HG03354 (cell line): Measurements from ENCODE around the gene MORN1.

Experiments
- ATAC-seq: cut with Tn5 transposase; IDR thresholded peaks from one replicate; pipeline ENCODE4 v1.9.1; 2021; ENCODE audit warnings: mild to moderate bottlenecking; ENCODE audit not compliant: unreplicated experiment, poor library complexity, severe bottlenecking

The MORN1 gene

GRCh38 chr1:2406451-2407041, 15.2 kb upstream of the MORN1 start:
- ATAC-seq = no peak

- ATAC-seq = no peak
These were observed 14.4 kb upstream of the MORN1 start for GRCh38 chr1:2405588-2406295.

- ATAC-seq = no peak
These were observed 13.6 kb upstream of the MORN1 start for GRCh38 chr1:2404890-2405511.

DNA sequence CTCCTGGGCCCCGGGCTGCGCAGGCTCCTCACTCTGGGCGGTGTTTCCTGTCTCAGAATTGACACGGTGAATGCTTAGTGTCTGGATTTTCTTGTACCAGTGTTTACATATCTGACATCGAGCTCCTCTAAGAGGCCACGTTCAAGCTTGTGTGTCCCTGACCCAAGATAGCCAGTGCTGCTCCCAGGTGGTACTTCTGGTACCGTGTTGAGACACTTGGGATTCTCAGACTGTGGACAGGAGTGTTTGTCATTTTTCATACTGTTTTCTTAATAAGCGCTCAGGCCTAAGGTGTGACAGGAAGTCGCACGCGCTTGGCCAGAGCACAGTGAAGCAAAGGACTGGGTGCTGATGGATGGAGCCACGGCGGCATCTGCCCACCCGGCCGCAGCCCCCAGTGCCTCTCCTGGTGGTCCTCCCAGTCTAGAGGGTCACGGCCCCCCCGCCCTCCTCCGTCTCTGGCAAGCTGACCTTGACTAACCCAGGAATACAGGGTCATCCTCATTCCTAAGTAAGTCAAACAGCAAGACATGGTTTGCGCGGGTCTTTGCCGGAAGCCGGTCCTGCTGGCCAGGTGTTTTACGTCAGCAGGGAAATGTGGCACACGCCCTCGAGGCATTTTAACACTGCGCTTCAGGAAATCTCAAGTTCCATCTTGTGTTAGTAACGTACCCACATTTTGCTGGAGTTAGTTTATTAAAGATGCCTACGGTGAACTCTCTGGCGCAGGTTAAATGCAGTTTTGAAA, 13.0 kb upstream of the MORN1 start:
- no peak for ATAC-seq

- ATAC-seq = no peak
These were observed 11.9 kb upstream of the MORN1 start for GRCh38 chr1:2403273-2403672.

GRCh38 chr1:2402420-2402819, 11.1 kb upstream of the MORN1 start:
- ATAC-seq = no peak

DNA sequence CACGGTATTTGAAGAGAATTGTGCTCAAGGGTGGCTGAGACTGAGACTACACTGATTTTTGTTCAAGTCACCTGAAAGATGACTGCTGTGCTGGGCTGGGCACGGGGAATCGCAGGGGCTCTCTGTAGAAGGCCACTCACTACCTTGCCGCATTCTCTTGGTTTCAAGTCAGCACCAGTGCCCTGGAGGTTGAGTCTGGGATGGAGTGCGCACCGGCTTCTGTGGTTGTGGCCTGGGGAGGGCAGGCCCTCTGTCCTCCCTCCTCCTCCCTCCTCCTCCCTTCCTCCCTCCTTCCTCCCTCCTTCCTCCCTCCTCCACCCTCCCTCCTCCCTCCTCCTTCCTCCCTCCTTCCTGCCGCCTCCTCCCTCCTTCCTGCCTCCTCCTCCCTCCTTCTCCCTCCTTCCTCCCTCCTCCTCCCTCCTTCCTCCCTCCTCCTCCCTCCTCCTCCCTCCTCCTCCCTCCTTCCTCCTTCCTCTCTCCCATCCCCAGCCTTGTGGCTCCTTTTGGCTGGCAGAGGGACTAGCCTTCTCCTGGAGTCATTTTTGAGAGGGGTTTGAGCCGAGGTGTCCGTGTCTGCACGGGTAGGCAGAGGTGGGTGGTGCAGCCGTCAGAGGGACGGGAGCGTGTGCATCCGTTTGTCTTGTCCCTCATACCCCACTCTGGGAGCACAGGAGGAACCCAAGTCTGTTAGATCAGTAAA, 9.7 kb upstream of the MORN1 start:
- no peak for ATAC-seq

DNA sequence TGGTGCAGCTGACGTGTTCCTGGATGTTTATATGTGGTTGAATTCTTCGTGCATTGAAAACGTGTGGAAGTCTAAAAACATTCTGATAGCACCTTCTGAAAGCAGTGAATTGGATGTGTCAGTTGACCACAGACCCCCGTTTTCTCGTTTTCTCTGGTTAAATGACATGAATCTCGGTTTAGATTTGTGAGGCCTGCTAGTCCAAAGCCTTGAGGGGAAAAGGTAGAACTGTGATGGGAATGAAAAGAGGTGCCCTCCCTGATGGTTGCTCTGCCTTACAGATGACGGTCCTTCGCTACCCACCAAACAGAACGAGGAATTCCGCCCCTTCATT, 9.2 kb upstream of the MORN1 start:
- ATAC-seq = no peak

- ATAC-seq = no peak
These were observed 8.7 kb upstream of the MORN1 start for GRCh38 chr1:2399890-2400575.

- ATAC-seq = no peak
These were observed 7.5 kb upstream of the MORN1 start for GRCh38 chr1:2398871-2399270.

DNA sequence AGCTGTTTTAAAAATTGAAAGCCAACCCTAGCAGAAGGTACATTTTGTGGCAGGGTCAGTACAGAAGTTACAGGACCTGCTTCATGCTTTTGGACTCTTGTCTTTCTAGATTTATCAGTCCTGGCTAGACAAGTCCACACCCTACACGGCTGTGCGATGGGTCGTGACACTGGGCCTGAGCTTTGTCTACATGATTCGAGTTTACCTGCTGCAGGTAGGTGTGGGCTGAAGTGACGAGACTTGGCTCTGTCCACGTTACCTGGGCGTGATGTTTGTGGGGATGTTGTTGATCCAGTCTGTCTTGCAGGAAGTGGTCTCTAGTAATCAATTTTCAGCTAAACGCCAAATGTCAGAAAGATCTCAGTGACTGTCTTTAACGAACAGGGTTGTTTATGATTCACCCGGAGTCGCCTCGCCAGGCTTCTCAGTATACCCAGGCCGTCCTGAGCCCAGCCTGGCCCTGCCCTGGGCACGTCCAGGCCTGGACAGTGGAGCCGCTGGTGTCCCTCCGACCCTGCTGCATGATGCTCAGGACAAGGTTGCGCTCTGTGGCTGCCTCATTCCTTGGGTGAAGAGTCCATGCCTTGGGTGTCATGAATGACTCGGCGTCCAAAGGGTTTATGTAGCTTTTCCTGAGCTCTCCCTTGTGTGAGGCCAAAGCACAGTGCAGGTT, 5.8 kb upstream of the MORN1 start:
- no peak for ATAC-seq

DNA sequence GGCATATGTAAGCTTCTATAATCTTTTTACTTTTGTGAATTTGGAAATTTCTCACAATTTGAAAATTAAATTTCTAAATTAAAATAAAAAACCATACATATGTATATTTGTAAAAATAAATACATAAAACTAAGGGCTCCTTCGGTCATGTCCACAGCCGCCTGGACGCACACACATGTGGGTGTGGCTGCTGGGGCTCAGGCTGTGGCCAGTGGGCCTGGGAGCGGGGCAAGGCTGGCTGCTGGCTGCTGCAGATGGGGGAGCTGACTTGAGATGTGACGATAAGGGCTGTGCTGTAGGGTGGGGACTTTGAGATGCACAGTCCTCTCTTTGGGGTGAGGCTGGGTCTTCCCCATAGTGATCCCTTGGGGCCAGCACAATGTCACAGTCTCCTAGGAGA, 5.1 kb upstream of the MORN1 start:
- no peak for ATAC-seq

DNA sequence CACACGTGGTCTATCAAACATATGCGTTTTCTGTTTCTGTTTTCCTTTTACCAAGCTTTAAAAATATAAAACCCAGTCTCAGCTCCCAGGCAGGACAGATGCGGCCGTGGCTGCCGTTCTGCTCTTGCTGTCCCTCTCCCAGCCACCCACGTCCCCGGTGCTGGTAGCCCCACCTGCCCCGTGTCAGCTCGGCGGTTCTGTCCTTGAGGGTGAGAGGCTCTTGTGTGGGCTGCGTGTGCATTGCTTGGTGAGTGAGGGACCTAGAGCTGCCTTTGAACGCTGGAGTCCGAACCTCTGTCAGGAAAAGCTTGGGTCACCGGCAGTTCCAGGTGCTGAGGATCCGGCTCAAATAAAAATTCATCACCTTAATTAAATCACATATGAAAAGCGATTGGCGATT, 4.7 kb upstream of the MORN1 start:
- ATAC-seq = no peak

- no peak for ATAC-seq
These were observed 3.9 kb upstream of the MORN1 start for GRCh38 chr1:2395245-2395644.

DNA sequence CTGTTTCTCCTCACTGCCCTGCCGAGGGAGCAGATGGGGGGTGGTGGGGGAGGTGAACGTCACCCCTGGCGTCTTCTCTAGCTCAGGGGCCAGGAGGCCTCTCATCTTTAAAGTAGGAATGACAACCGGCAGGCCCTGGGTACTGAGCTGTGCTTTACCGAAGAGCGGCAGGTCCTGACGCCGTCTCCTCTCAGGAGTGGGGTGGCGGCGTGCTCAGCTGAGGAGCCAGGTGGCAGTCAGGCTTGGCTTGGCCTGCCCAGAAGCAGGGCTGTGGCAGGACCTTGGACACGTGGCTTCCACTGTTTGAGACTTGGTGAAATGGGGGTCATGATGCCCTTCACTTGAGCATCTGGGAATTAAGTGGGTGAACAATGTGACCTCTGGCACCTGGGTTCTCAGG, 3.4 kb upstream of the MORN1 start:
- no peak for ATAC-seq

DNA sequence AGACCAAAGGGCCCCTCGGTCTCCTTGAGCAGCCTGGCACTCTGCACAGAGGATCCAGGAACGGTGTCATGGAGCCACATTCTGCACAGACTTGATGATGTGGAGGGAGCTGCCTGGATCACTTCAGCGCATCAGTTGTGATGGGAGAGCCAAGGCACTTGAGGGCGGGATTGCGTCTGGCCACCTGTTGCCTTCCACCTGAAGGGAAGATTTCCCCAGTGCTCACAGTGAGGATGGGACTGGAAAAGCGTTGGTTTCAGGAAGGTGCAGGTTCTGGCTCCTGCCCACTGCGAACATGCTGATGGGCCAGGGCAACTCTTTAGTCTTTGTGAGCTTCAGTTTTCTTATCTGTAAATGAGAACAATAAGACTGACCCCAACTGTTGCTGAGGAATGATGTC, 2.9 kb upstream of the MORN1 start:
- ATAC-seq = no peak

DNA sequence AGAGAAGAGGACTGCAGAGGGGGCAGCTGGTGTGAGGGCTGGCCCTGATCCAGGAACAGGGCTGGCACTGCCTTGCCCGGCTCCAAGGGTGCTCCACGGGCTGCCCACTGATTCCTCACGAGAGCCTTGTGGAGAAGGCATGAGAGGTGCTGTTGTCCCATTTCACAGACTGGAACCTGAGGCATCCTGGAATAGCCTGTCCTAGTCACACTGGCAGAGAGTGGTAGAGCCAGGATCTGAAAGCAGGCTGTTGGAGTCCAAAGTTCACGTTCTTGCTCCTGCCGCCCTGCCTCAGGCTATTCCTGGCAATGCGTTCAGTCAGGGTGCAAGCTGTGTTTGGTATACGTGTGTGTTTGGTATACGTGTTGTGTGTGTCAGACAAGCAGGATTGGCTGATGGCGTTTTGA, 2.1 kb upstream of the MORN1 start:
- no peak for ATAC-seq

- no peak for ATAC-seq
These were observed 1.3 kb upstream of the MORN1 start for GRCh38 chr1:2392686-2393085.

GRCh38 chr1:2391931-2392509, 666 bp upstream of the MORN1 start:
- ATAC-seq = peak; percentile 19
